Thoracic aorta (tissue), 2 donors: ENCODE measurements around the gene TNFRSF6B. TPM values are rescaled to one million over a fixed set of nuclear protein-coding genes. Genes with fewer than 3 reads are reported as not detected.

Experiments used
- ATAC-seq: fragments of 150-250 bp; one replicate; pipeline ENCODE4 v1.8.0; 2017; ENCODE audit warnings: low read depth; ENCODE audit not compliant: insufficient number of reproducible peaks, low FRiP score
- DNase-seq: peaks from one replicate; pipeline ENCODE4 v3.0.0-alpha.2; 2020; ENCODE audit warnings: low spot score
- H3K27ac ChIP-seq, 2 donors: fragments of 200-600 bp; sonication (generic); 1 replicate in 1 of 2; 2 replicates in 1 of 2; pipeline ENCODE4 v1.5.1; 2016; ENCODE audit warnings: mild to moderate bottlenecking in 2 of 2, moderate library complexity in 2 of 2
- H3K27me3 ChIP-seq: fragments of 200-600 bp; sonication (generic); replicated peaks from 2 replicates; pipeline ENCODE4 v1.6.0; 2016; ENCODE audit warnings: mild to moderate bottlenecking; ENCODE audit not compliant: insufficient read depth
- H3K36me3 ChIP-seq: fragments of 200-600 bp; sonication (generic); one replicate; pipeline ENCODE4 v1.5.1; 2016
- H3K4me1 ChIP-seq, 2 donors: fragments of 200-600 bp; sonication (generic); 1 replicate in 1 of 2; 2 replicates in 1 of 2; pipeline versions ENCODE4 v1.5.1 to v1.6.0; 2016; ENCODE audit warnings: low read depth in 2 of 2, mild to moderate bottlenecking in 1 of 2; ENCODE audit not compliant: control insufficient read depth in 1 of 2
- H3K4me3 ChIP-seq: fragments of 200-600 bp; sonication (generic); 2 replicates; pipeline ENCODE4 v1.5.1; 2016; ENCODE audit warnings: mild to moderate bottlenecking
- H3K9me3 ChIP-seq: fragments of 200-600 bp; sonication (generic); 2 replicates; pipeline ENCODE4 v1.5.1; 2016
- CTCF ChIP-seq: fragments of 200-600 bp; sonication (generic); IDR thresholded peaks from one replicate; pipeline ENCODE4 v1.5.1; 2019; ENCODE audit warnings: antibody characterized with exemption
- total RNA-seq, 2 donors: library from RNA; depleted of rRNA; stranded (reverse); fragments of >200 nt; gene quantifications; one replicate each; pipeline versions ENCODE4 v1.1.0 to v1.2.3, GENCODE V29; 2016

TNFRSF6B gene
- total RNA-seq, 2 donors from 2014 or later = 32.9 to 98.9 TPM

GRCh38 chr20:63672666-63673065, 23.8 kb upstream of the TNFRSF6B start:
- H3K27ac ChIP-seq = no peak overlapping the region
- DNase-seq (no peak), ATAC-seq (no peak)
- no peaks in the 10 kb centered on the region for H3K9me3 ChIP-seq
- TF ChIP-seq CTCF = no peak
- H3K4me3 ChIP-seq = no peak overlapping the region
- H3K36me3 ChIP-seq = peaks cover 13% of the 10 kb centered on the region
- no peaks in the 10 kb centered on the region for H3K27me3 ChIP-seq
- no peaks in the 10 kb centered on the region for H3K4me1 ChIP-seq

DNA sequence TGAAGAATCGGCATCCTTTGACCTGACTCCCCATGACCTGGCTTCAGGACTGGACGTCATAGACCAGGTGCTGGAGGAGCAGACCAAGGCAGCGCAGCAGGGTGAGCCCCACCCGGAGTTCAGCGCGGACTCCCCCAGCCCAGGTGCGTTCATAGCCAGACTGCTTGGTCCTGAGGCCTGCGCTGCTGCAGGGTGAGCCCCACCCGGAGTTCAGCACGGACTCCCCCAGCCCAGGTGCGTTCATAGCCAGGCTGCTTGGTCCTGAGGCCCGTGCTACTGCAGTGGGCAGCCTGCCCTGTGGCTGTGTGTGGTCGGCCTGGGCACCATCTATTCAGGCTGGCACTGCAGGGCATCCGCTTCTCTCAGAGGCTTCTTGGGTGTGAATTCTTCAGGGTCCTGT, 22.5 kb upstream of the TNFRSF6B start:
- ATAC-seq = no peak

DNA sequence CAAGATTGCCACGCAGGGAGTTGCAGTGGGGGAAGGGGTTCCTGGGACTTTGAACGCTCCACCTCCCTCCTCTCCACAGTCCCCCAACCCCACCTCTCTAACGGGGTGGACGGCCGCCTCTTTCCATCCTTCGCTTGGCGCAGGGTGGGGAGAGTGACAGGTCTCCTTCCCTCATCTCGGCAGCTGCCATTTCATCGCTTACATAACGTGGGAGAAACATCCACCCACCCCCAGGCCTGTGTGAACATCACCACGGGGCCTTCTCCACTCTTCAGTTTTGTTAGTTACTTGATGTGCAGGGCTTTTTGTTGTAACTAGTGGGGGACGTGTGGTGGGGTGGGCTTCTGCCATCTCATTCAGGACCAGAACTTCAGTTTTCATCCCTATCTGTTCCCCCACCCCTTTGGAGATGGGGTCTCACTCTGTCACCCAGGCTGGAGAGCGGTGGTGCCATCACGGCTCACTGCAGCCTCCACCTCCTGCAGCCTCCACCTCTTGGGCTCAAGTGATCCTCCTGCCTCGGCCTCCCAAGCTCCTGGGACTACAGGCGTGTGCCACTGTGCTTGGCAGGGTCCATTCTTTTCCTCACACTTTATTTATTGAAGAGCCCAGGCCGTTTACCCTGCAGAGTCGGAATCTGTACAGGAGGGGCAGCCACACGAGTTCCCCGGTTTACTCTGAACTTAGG, 20.6 kb upstream of the TNFRSF6B start:
- no peaks in the 10 kb centered on the region for H3K27me3 ChIP-seq
- peaks cover 12% of the 10 kb centered on the region for H3K36me3 ChIP-seq
- H3K27ac ChIP-seq = no peak overlapping the region
- H3K4me1 ChIP-seq = peaks cover 0 to under 1% of the 10 kb centered on the region in 2 donors
- DNase-seq = no peak
- no peaks in the 10 kb centered on the region for H3K9me3 ChIP-seq
- no peak for TF ChIP-seq CTCF
- no peak for ATAC-seq
- H3K4me3 ChIP-seq = no peak overlapping the region

More for the DNA sequence above, 22.5 kb upstream of the TNFRSF6B start:
- TF ChIP-seq CTCF = no peak
- Histone ChIP-seq H3K36me3 (peaks cover 7% of the 10 kb centered on the region), H3K27me3 (no peaks in the 10 kb centered on the region), H3K9me3 (no peaks in the 10 kb centered on the region), H3K4me3 (no peak overlapping the region), H3K4me1 (no peaks in the 10 kb centered on the region), H3K27ac (no peak overlapping the region)
- DNase-seq = no peak

DNA sequence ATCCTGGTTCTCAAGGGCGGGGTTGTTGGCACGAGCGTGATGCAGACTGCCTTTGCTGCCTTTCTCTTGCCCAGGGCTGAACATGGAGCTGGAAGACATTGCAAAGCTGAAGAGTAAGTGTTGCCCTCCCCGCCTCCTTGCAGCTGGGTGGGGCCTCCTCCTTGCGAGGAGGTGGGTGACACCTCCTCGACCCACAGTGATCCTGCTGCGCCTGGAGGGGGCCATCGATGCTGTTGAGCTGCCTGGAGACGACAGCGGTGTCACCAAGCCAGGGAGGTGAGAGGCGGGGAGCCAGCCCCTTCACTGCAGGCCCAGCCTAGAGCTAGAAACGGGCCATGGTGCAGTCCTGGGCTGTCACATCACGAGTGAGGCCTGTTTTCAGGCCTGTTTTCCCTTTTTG, 18.4 kb upstream of the TNFRSF6B start:
- no peak for TF ChIP-seq CTCF
- H3K36me3 ChIP-seq = peaks cover 12% of the 10 kb centered on the region

GRCh38 chr20:63678667-63679465, 17.6 kb upstream of the TNFRSF6B start:
- no peak overlapping the region for H3K4me3 ChIP-seq
- H3K9me3 ChIP-seq = no peaks in the 10 kb centered on the region
- no peaks in the 10 kb centered on the region for H3K27me3 ChIP-seq
- H3K27ac ChIP-seq = no peak overlapping the region
- peaks cover 12 to 28% of the 10 kb centered on the region in 2 donors for H3K4me1 ChIP-seq
- DNase-seq (no peak), ATAC-seq (no peak)
- TF ChIP-seq CTCF = no peak
- H3K36me3 ChIP-seq = peaks cover 11% of the 10 kb centered on the region

More for the DNA sequence above, 18.4 kb upstream of the TNFRSF6B start:
- H3K27me3 ChIP-seq = no peaks in the 10 kb centered on the region
- H3K27ac ChIP-seq = no peak overlapping the region
- H3K4me1 ChIP-seq = peaks cover 12 to 22% of the 10 kb centered on the region in 2 donors
- ATAC-seq (no peak), DNase-seq (no peak)
- H3K4me3 ChIP-seq = no peak overlapping the region
- no peaks in the 10 kb centered on the region for H3K9me3 ChIP-seq
